NCI-H1092 treated with DMSO at 0.1 percent for 48 hours (cell line): ENCODE results near the gene UBL4A.
A peak's percentile ranks its signal among the peaks of the same experiment; 100 is the strongest.
"Not testable (repeated sequence)": the region's sequence is repeated elsewhere in the genome, so short reads cannot be mapped to it uniquely, and the experiment has no call there.

Experiments used
- DNase-seq: peaks from one replicate; lab custom pipeline; 2025; lab: John Stamatoyannopoulos, UW

Gene UBL4A

GRCh38 chrX:154507673-154508383, 21.4 kb upstream of the UBL4A start:
- no peak for DNase-seq

DNA sequence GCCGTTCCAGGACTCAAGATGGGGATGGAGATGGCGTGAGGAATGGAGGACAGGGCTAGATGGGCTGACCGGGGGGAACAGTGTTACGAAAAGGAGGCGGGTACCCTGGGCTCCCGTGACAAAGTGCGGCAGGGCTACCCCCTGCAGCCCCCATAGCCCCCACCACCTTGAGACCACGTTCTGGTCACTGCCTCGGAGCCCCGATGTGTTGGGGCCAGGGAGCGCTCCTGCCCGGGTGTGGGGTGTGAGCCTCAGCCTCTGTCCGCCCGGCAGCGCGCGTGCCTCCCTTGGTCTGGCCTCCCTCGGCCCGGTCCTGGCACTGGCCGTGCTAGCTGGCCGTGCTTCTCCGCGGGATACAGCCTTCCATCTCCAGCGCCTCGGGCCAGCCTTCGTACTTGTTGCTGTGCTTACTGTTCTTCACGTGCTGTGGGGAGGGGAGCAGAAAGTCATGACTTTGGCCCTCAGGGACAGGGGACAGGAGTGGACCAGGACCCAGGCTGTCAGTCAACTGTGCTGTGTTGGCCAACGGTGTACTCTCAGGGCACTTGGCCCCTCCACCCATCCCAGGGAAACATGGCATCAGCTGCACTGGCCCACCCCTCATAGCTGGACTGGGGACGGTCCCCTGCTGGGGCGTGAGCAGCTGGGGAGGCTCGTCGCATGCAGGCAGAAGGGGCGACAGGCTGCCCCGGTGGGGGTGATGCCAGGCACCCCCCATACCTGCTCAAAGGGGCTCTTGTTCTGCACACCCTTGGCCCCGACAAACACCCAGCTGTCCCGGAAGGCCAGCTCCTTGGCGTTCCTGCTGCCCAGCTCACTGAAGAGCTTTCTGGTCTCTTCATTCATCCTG, 20.3 kb upstream of the UBL4A start:
- DNase-seq, result no peak

DNA sequence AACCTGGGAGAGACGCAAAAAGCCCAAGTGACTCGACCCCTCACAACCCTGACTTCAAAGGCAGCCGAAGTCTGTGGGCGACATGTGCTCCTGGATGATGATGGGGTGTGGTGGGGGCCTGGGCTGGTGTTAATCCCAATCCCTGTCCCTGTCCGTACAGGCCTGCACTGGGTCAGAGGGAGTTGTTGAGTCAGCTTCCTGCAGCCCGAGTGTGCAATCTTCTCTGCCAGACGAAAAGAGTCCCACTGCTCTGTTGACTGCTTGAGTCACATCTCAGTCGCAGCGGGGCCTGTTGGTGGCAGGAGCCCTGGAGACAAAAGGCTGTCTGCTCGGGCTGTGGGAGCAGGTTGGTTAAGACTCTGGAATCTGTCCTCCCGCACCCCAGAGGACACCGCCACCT, 19.3 kb upstream of the UBL4A start:
- no peak for DNase-seq

DNA sequence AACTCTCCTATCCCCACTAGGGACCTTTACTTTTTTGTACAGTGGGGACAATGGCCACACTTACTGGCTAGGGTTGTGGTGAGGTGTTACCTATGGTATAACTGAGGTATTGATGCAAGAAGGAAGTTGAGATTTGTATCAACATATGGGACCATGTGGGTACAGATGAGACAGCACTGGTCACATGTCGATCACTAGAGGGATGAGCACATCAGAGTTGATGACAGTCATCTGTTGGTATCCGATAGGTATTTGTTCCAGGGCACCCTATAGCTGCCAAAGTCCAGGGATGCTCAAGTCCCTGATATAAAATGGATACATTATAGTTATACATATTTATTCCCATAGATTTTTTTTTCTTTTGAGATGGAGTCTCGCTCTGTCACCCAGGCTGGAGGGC, 16.6 kb upstream of the UBL4A start:
- DNase-seq, result no peak

GRCh38 chrX:154502098-154502497, 15.7 kb upstream of the UBL4A start:
- DNase-seq, result no peak

DNA sequence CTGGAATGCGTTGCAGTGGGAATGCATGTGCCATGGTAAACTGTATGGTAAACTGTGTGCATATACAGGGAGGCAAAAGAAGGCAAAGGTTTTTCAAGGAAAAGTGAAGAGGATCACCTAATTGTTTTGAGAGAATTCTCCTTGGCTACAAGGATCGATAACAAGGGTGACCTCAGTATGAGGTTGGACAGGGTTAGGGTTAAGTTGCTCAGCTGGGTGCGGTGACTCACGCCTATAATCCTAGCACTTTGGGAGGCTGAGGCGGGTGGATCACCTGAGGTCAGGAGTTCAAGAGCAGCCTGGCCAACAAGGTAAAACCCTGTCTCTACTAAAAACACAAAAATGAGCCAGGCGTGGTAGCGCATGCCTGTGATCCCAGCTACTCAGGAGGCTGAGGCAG, 15.0 kb upstream of the UBL4A start:
- DNase-seq, result not testable (repeated sequence)

DNA sequence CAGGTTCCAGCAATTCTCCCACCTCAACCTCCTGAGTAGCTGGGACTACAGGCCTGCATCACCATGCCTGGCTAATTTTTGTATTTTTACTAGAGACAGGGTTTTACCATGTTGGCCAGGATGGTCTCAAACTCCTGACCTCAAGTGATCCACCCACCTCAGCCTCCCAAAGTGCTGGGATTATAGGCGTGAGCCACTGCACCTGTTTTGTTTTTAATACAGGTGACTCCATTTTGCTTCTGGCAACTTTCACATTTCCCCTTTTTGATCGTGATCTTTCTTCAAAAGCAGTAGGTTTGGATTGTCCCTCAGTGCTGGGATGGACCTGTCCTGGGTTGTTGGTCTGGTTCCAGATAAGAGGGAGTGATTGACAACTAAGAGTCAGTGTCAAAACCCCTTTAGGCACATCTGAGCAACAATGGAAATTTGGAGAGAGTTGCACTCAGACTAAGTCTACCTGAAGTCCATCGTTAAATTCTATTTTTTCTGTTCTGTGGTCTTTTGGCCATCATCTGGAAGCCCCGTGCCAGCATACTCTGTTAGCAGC, 10.2 kb upstream of the UBL4A start:
- DNase-seq, result not testable (repeated sequence)

DNA sequence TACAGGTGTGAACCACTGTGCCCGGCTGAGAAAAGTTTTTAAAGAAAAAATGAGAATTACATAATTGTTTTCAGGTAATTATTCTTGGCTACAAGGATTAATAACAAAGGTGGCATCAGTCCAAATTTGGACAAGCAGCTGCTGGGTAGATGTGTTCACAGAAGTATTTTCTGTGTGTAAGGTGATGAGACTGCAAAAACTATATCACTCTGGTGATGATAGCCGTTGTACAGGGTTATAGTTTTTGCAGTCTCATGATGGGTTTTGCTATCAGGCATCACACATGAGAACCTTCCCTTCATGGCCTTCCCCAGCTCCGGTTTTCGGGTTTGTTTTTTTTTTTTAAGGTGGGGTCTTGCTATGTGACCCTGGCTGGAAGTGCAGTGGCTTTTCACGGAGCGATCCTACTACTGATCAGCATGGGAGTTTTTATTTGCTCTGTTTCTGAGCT, 9.1 kb upstream of the UBL4A start:
- no peak for DNase-seq

DNA sequence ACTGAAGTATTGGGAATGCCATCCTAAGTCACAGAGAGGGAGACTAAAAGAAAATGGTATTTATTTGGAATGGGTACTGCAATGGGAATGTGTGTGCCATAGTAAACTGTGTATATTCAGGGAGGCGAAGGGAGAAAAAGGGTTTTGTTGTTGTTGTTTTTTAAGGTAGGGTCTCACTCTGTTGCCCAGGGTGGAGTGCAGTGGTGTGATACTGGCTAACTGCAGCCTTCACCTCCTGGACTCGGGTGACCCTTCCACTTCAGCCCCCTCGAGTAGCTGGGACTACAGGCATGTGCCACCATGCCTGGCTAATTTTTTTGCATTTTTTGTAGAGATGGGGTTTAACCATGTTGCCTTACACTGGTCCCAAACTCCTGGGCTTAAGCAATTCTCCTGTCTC, 8.3 kb upstream of the UBL4A start:
- DNase-seq, result no peak

DNA sequence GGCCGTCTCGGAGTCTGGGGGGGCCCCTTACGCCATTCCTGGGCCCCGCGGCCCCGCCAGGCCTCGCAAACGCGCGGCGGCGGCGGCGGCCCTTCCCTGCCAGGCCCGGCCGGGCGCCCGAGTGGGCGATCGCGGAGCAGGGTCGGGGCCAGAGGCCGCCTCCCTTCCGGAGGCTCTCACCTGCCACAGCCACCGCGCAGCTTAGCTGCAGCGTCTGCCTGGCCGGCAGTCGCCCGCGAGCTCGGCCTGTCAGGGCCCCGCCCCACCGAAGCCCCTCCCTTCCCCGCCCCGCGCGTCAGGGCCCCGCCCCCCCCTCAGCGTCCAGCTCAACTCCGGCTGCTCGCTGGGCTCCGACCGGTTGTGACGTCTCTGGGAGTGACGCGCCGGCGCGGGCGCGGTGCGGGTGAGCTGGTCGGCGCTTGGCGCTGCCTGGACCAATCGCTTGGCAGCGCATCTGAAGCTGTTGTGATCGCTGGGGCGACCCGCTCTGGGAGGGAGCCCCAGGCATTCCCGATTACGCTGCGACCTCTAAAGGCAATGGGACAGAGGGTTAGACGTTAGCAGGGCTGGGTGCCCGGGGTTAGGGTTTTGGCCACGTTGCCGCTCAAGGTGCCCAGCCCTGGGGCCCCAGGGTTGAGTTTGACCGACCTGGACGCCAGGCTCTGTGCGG, 4.1 kb upstream of the UBL4A start, which contains the start of gene SLC10A3:
Gene SLC10A3 (minus strand): TSS at position 216 of the 670 bp plus-strand sequence. CDS start 1,689 bp downstream, outside the sequence.
- peak; percentile 92 for DNase-seq

DNA sequence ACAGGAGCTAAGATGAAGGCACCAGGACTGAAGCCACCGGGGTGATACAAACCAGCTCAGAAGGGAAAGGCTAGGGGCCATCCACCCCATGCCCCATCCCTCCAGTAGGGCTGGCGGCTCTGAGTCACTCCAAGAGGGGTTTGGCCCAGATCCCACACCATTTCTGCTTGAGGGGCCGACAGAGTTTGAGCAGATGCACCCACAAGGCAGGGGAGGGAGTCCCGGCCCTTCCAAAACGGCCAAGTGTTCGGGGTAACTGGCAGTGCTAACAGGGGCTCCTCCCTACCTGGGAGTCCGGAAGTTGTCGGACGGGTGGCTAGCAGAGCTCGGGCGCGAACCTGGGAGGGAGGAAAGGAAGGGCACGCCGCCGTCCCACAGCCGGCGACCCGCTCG, 3.6 kb upstream of the UBL4A start:
- peak; percentile 31 for DNase-seq

GRCh38 chrX:154489182-154489581, 2.8 kb upstream of the UBL4A start:
- no peak for DNase-seq

DNA sequence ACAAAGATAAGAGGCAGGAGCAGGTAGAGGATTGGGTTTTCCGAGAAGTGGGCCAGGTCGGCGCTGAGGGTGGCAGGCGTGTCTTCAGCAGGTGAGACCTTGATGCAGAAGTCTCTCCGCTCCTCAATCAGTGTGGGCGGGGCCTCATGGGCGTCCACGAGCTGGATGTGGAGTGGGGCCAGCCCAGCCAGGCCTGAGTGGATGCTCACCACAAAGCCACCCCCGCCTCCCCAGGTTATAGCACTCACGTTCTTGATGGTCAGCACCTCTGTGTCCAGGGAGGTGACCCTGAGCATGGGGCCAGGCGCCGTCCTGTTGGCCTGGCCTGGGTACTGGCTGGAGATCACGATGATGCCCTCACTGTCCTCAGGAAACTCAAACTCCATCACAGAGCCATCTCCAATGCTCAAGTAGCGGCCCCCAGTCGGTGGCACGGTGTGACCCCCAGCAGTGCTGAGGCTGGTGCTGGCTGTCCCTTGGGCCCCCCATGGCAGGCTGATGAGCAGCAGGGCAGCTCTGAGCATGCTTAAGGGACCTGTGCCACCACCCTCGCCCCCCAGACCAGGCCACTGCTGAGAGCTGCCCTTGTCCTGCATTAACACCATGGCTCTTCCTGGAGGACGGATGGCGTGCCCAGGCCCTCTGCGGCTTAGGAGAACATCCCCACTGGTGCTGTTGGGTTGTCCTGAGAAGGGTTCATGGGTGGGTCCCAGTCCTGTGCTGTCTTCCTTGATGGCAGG, 2.1 kb upstream of the UBL4A start:
- no peak for DNase-seq

DNA sequence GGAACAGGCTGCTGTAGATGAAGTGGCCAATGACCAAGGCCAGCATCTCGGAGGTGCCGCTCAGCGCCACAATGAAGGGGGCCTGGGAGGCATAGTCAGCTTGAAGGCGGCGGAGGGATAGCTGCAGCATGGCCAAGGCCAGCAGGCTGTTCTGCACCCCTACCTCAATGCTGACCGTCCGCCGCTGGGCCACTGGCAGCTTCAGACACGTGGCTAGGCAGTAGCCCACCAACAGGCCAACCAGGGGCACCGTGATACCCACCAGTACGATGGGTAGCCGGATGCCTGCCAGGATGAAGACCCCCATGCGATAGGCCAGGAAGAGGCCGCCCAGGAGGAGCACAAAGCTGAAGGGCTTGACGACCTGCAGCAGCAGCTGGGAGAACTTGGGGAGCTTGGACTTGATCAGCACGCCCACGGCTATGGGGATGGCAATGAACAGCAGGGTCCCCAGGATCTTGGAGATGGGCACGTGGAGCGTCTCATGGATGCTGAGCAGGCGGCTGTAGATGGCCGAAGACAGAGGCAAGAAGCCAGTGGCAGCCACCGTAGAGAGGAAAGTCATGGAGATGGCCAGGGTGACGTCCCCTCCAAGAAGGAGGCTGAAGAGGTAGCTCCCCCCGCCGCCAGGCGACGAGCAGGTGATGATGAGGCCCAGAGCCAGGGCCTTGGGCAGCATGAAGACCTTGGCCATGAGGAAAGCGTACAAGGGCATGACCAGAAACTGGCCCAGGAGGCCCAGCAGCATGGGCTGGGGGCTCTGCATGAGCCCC, 1.3 kb upstream of the UBL4A start:
- DNase-seq, result no peak

- peak; percentile 34 for DNase-seq
Measured at GRCh38 chrX:154486052-154486395, 391 bp downstream of the UBL4A start.

DNA sequence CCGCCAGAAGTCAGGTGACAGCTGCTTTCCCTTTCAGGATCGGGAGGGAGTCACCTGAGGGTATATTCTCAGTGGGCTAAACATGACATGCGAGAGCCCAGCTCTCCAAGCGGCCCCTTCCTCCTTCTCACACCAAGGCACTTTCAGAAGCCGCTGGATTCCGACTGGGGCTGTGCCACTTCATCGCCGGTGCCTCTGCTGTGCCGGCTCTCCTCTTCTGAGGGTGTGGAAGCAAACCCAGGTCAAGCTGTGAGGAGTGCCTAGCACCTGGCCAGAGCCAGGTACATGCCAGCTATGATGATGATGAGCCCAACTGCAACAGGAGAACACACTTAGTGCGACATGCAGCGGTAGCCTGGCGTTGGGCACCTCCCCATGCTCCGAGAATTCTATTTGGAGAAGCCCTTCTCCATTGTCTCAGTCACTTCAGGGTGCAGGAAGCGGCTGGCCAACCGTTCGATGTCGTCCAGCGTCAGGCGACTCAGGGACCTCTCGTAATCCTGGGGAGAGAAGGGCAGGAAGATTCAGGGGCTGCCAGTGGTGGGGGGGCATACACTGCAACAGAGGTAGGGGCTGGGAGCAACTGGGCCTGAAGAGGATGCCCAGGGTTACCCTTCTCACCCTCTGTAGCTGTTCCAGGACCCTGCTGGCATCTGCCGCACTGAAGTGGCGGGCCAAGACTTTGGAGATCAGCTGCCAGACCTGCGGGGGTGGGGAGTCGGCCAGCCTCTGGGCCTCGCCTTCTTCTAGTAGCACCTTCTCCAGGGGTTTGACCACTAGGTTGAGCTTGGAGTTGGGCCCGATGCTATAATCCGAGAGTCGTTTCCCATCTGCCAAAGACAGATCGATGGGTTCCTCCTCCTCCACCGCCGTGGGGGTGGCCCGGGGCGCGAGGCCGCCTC, 1.0 kb downstream of the UBL4A start:
- DNase-seq, result peak; percentile 11

DNA sequence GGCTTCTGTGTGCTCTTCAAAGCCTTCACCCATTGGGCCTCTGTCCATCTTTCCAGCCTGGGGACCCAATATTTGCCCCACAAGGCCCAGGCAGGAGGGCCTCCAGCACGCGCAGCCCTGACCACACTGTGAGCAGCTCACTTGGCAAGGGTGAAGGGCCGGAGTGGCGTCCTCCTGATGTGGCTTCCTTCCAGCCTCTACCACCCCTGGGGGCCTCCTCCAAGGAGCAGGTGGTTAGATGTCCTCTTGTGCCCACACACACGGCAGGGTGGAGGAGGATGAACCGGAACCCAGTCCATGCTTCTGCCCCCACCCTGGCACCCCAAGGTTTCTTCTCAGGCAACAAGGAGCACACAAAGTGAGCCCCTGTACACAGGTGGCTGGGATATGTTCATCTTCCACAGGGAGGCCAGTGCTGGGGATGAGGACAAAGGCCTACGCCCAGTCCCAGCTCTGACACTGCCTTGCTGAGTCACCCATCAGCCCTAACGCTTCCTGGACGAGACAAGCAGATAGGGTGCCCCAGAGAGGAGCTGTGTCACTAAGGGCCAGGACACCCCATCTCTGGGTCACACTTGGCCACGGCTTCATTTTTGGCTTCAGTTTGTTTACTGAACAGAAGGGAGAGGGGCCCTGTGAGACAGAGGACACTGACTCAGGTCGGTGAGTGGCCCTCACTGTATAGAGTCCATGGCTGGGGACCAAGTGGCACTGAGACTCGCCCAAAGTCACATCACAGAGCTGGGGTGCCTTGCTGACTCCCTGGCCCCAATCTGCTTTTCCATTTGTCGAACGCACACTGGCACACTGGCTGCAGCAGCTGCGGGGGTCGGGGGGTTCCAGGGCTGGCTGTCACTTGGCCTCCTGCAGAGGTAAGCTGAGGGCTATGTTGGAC, 1.9 kb downstream of the UBL4A start:
- no peak for DNase-seq

- DNase-seq, result no peak
Measured at GRCh38 chrX:154483325-154483724, 3.1 kb downstream of the UBL4A start.

- no peak for DNase-seq
Measured at GRCh38 chrX:154482786-154483185, 3.6 kb downstream of the UBL4A start.
